Stimulated activated CD4-positive, alpha-beta T cell treated with anti-CD3 and anti-CD28 coated beads, Interleukin-1b, Interleukin-23, amount 100 ng/mL, for 24 hours (primary cell): ENCODE results near the gene ERICH6.

Experiments used
- DNase-seq, 4 experiments: peaks; one replicate each; pipeline ENCODE4 v3.0.0-alpha.2; 2020; ENCODE audit warnings: low read depth in 4 of 4, low spot score in 1 of 4

The ERICH6 gene

GRCh38 chr3:150736903-150737832 lies 33.4 kb upstream of the ERICH6 start:
- no peak for DNase-seq

GRCh38 chr3:150736316-150736719 lies 32.6 kb upstream of the ERICH6 start:
- DNase-seq, result no peak

- DNase-seq, result no peak
Measured at GRCh38 chr3:150734795-150735119, 31.0 kb upstream of the ERICH6 start.

GRCh38 chr3:150733936-150734794 lies 30.4 kb upstream of the ERICH6 start:
- no peak for DNase-seq

- no peak for DNase-seq
Measured at GRCh38 chr3:150733373-150733935, 29.7 kb upstream of the ERICH6 start.

GRCh38 chr3:150729682-150730360 lies 26.1 kb upstream of the ERICH6 start:
- no peak for DNase-seq

- no peak for DNase-seq
Measured at GRCh38 chr3:150727653-150728502, 24.2 kb upstream of the ERICH6 start.

- DNase-seq, result no peak
Measured at GRCh38 chr3:150725548-150725947, 21.8 kb upstream of the ERICH6 start.

GRCh38 chr3:150723946-150724345 lies 20.2 kb upstream of the ERICH6 start:
- DNase-seq, result no peak

- DNase-seq, result no peak
Measured at GRCh38 chr3:150722267-150722666, 18.5 kb upstream of the ERICH6 start.

GRCh38 chr3:150721285-150722130 lies 17.8 kb upstream of the ERICH6 start:
- DNase-seq, result no peak

- no peak for DNase-seq
Measured at GRCh38 chr3:150720444-150720843, 16.7 kb upstream of the ERICH6 start.

- DNase-seq, result no peak
Measured at GRCh38 chr3:150710097-150710496, 6.4 kb upstream of the ERICH6 start.

GRCh38 chr3:150703299-150703755 lies 393 bp downstream of the ERICH6 start:
- no peak for DNase-seq

GRCh38 chr3:150699068-150699639 lies 4.6 kb downstream of the ERICH6 start:
- DNase-seq, result no peak

GRCh38 chr3:150697646-150698045 lies 6.1 kb downstream of the ERICH6 start:
- no peak for DNase-seq

GRCh38 chr3:150691414-150692040 lies 12.2 kb downstream of the ERICH6 start:
- no peak for DNase-seq

- DNase-seq, result no peak
Measured at GRCh38 chr3:150687613-150688012, 16.1 kb downstream of the ERICH6 start.
